Stimulated activated effector memory CD8-positive, alpha-beta T cell treated with anti-CD3 and anti-CD28 coated beads, Interleukin-12 subunit alpha, Interleukin-12 subunit beta, amount 100 ng/mL, for 72 hours (primary cell): ENCODE measurements around the gene FMO5.

ENCODE experiments used
- ATAC-seq: fragments of 150-1000 bp; cut with Tn5 transposase; 2 replicates; pipeline ENCODE4 v1.10.0; 2021
- DNase-seq, 2 donors: peaks; one replicate each; pipeline ENCODE4 v3.0.0; 2021 to 2022; ENCODE audit warnings: low spot score in 2 of 2
- H3K27ac Mint-ChIP-seq: one replicate; pipeline ENCODE4 v1.8.0; 2022; ENCODE audit warnings: mild to moderate bottlenecking, mixed read lengths
- H3K36me3 Mint-ChIP-seq: one replicate; pipeline ENCODE4 v1.8.0; 2022; ENCODE audit warnings: mild to moderate bottlenecking, mixed read lengths
- H3K4me1 Mint-ChIP-seq: one replicate; pipeline ENCODE4 v1.8.0; 2022; ENCODE audit warnings: mixed read lengths
- H3K4me3 Mint-ChIP-seq: one replicate; pipeline ENCODE4 v1.8.0; 2022; ENCODE audit warnings: mild to moderate bottlenecking, mixed read lengths
- H3K9me3 Mint-ChIP-seq: one replicate; pipeline ENCODE4 v1.8.0; 2022; ENCODE audit warnings: mixed read lengths

Gene FMO5

DNA sequence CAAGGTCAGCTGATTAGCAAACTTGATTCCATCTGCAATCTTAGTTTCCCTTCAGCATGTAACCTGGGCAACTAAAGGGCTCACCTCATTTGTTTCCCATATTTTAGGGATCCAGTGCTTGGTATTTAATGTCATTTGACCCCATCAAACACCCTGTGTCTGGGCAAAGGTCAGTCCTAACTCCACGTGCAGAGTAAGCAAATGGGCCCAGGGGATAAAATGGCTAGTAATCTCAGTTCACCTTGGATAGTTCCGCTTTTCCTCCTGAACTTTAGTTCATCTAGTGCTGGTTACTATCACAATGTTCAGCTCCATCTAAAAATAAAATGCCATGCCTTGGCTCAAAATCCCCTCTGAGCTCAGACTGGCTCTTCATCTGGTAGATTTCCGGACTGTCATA lies 72.4 kb downstream of the FMO5 start:
- Mint-ChIP-seq H3K9me3 (no peaks in the 10 kb centered on the region), H3K4me1 (no peaks in the 10 kb centered on the region), H3K4me3 (no peak overlapping the region), H3K27ac (no peak overlapping the region), H3K36me3 (peaks cover 35% of the 10 kb centered on the region)
- no peak for ATAC-seq
- no peak for DNase-seq

DNA sequence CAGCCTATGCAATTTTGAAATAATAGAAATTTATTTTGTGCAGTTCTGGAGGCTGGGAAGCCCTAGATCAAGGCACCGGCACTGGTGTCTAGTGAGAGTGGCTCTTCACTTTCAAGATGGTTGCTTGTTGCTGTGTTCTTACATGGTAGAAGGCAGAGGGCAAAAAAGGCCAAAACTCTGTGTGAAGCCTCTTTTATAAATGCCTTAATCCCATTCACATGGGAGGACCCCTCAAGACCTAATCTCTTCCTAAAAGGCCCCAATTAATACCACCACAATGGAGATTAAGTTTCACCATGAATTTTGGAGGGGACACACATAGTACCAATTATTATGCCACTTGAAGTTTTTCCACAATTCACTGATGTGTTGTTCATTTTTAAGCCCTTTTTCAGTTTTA lies 73.9 kb downstream of the FMO5 start:
- no peaks in the 10 kb centered on the region for H3K9me3 Mint-ChIP-seq
- H3K4me1 Mint-ChIP-seq: no peaks in the 10 kb centered on the region
- H3K4me3 Mint-ChIP-seq: no peak overlapping the region
- H3K36me3 Mint-ChIP-seq: peaks cover 21% of the 10 kb centered on the region
- DNase-seq: no peak
- H3K27ac Mint-ChIP-seq: no peak overlapping the region
- no peak for ATAC-seq

- Mint-ChIP-seq H3K4me3 (no peak overlapping the region), H3K4me1 (no peaks in the 10 kb centered on the region)
- no peak for ATAC-seq
These were observed 82.3 kb downstream of the FMO5 start for GRCh38 chr1:147142886-147143285.

More at GRCh38 chr1:147142886-147143285, 82.3 kb downstream of the FMO5 start:
- no peaks in the 10 kb centered on the region for H3K36me3 Mint-ChIP-seq
- no peak for DNase-seq
- no peak overlapping the region for H3K27ac Mint-ChIP-seq
- H3K9me3 Mint-ChIP-seq: no peaks in the 10 kb centered on the region
